IPS-18a (cell line): ENCODE data around the gene KCNJ6.

Experiments
- H3K27ac ChIP-seq: one replicate; pipeline ENCODE4 v1.5.1; 2013; ENCODE audit warnings: low read length
- H3K27me3 ChIP-seq: one replicate; pipeline ENCODE4 v1.6.1; 2013; ENCODE audit warnings: mild to moderate bottlenecking, low read length; ENCODE audit not compliant: control insufficient read depth, insufficient read depth
- H3K36me3 ChIP-seq: one replicate; pipeline ENCODE4 v1.6.1; 2013; ENCODE audit warnings: low read depth, low read length; ENCODE audit not compliant: control insufficient read depth
- H3K4me1 ChIP-seq: one replicate; pipeline ENCODE4 v1.6.1; 2013; ENCODE audit warnings: low read depth, low read length; ENCODE audit not compliant: control insufficient read depth
- H3K4me3 ChIP-seq: one replicate; pipeline ENCODE4 v1.5.1; 2013; ENCODE audit warnings: low read length
- H3K9ac ChIP-seq: one replicate; pipeline ENCODE4 v1.6.1; 2013; ENCODE audit warnings: mild to moderate bottlenecking, low read length, moderate library complexity
- H3K9me3 ChIP-seq: one replicate; pipeline ENCODE4 v1.6.1; 2013; ENCODE audit warnings: low read depth, low read length; ENCODE audit not compliant: control insufficient read depth

Gene KCNJ6

DNA sequence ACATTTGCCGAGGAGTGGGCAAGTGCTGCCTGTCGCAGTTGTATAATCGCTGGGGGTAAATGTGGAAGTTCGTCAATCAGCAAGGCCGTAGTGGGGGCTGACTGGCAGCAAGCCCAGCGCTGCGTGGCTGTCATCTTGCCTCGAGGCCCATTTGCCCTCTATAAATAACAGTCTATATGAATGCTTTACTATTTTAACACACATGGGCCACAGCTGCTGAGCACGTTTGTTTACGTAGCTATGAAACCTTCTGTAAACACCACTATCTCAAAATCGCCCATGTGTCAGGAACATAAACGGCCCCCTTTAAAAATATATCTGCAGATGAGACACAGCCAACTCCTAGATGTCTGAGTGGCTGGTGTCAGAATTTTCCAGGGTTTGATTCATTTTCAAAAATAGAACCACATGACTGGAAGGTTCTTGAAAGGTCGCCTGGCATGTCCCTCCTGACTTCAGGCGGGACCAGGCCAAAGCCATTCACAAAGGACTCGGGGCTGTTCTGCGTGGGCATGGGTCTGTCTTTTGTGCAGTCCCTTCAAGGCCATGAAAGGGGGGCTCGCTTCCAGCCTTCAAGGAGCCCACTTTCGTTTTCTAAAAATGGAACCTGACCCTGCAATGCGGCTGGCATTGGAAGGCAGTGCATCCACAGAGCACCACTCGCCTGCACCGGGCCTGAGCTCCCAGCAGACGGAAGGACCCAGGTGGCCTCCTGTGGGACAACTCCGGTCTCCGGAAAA, 205.5 kb downstream of the KCNJ6 start:
- H3K4me1 ChIP-seq: peaks cover 4% of the 10 kb centered on the region
- no peak overlapping the region for H3K4me3 ChIP-seq
- H3K9me3 ChIP-seq: no peaks in the 10 kb centered on the region
- H3K36me3 ChIP-seq: no peaks in the 10 kb centered on the region
- no peaks in the 10 kb centered on the region for H3K27me3 ChIP-seq
- H3K9ac ChIP-seq: no peak overlapping the region
- H3K27ac ChIP-seq: no peak overlapping the region

DNA sequence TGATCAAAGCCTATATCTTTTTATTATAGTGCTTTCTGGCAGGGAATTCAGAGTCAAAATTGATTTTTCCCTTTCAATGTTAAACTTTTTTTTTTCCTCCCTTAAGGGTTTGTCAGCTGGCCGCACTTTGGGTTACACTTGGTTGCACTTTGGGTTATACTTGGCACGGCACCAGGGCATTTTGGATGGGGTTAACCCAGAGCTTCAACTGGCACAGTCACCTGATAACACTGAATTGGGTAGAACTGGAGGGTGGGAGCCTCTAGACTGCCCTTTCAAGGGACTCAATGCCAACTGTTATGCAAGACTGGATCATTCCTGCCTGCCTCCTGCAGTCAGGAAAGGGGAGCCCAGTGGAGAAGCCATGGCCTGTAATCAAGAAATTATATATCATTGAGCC, 211.5 kb downstream of the KCNJ6 start:
- Histone ChIP-seq H3K9me3 (no peaks in the 10 kb centered on the region), H3K4me1 (no peaks in the 10 kb centered on the region), H3K9ac (no peak overlapping the region), H3K36me3 (no peaks in the 10 kb centered on the region), H3K27me3 (peaks cover 9% of the 10 kb centered on the region), H3K4me3 (no peak overlapping the region), H3K27ac (no peak overlapping the region)

DNA sequence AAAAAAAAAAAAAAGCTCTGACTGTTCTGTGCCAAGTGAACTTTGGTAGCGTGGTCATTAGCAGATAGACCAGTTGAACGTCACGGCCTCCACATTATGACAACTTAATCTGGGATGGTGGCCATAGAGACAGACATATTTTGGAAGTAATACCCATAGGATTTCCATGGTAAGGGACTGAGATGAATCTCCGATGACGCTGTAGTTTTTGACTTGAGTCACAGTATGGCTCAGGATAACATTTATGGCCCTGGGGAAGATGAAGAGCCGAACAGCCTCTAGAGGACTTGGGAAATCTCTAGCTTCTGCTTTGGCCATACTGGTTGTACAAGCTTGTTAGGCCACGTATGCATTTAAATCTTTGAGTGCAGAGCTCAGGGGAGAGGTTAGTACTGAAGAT, 214.0 kb downstream of the KCNJ6 start:
- Histone ChIP-seq H3K9ac (no peak overlapping the region), H3K27ac (no peak overlapping the region), H3K36me3 (no peaks in the 10 kb centered on the region), H3K9me3 (no peaks in the 10 kb centered on the region), H3K4me1 (no peaks in the 10 kb centered on the region), H3K27me3 (peaks cover 9% of the 10 kb centered on the region), H3K4me3 (no peak overlapping the region)

DNA sequence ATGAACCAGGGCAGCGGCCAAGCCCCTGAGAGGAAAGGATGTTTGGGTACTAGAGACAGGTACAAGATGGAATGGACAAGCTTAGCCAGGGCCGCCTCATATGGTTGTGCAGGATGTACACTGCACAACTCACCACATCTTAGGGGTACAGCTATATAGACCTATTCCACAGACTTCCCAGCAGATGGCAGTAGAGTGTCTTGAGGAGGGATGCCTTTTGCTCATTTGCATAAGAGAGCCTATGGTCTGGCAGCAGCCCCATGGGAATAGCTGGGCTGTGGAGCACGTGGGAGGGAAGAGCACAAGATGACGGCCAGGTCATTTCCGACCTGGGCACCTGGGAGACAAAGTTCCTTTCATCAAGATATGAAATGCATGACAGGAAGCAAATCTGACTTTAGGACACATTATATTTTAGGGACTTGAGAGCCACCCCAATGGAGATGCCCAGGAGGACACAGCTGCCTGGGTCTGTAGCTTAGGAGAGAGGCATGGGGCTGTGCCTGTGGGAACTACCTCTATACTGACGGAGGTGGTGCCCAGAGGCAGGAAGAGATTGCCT, 215.5 kb downstream of the KCNJ6 start:
- Histone ChIP-seq H3K36me3 (no peaks in the 10 kb centered on the region), H3K27ac (no peak overlapping the region), H3K4me3 (no peak overlapping the region), H3K9me3 (no peaks in the 10 kb centered on the region), H3K4me1 (no peaks in the 10 kb centered on the region), H3K27me3 (peaks cover 9% of the 10 kb centered on the region), H3K9ac (no peak overlapping the region)

DNA sequence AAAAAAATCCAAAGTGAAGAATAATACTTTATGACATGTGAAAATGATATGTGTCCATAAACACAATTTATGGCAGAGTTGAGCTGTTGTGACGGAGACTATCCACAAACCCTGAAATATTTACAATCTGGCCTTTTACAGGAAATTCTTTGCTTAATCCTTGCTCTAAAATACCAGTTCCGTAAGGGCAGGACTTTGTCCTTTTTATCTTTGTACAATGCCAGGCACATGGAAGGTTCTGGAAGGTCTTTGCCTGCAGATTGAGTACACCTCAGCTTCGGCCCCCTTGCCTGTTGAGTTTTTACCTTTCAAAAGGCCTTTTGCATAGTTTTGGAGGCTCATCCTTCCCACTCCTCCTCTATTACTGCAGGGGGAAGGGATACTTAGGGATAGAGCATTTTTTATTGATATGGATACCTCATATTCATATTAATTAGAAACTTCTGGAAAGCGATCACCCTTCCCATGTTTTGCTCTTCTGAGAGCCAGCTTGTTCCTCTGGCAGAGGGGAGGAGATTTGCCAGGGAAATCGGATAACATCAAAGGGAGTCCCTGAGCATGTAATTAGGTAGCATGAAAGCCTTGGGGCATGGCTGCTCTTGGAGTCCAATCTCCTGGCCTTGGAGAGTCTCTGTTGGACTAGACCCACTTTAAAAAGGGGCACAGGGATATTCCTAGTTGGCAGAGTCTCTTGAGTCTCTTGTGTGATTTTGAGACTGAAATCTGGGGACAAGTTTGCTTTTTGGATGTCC, 217.1 kb downstream of the KCNJ6 start:
- no peak overlapping the region for H3K27ac ChIP-seq
- H3K4me3 ChIP-seq: no peak overlapping the region
- no peaks in the 10 kb centered on the region for H3K9me3 ChIP-seq
- H3K4me1 ChIP-seq: no peaks in the 10 kb centered on the region
- H3K9ac ChIP-seq: no peak overlapping the region
- H3K27me3 ChIP-seq: peaks cover 9% of the 10 kb centered on the region
- no peaks in the 10 kb centered on the region for H3K36me3 ChIP-seq

DNA sequence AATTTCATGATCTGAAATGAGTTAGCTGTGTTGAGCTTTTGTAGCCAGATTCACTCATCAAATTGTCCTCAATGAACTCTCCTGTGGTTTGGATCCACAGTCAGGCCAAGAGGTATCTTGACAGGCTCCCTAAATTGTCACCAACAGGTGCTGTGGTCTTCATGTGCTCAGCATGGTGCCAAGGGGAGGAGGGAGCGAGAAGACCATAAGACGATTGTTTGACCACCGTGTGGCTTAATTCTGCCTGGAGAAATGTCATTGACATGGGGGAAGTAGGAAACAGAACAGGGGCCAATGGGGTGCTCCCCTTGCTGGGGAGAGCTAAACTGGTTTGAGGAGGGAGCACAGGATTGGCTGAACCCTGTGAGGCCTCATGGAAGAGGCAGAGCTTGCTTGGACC, 219.3 kb downstream of the KCNJ6 start:
- peaks cover 9% of the 10 kb centered on the region for H3K27me3 ChIP-seq
- H3K9me3 ChIP-seq: no peaks in the 10 kb centered on the region
- H3K4me1 ChIP-seq: no peaks in the 10 kb centered on the region
- no peak overlapping the region for H3K4me3 ChIP-seq
- H3K27ac ChIP-seq: no peak overlapping the region
- no peak overlapping the region for H3K9ac ChIP-seq
- no peaks in the 10 kb centered on the region for H3K36me3 ChIP-seq

DNA sequence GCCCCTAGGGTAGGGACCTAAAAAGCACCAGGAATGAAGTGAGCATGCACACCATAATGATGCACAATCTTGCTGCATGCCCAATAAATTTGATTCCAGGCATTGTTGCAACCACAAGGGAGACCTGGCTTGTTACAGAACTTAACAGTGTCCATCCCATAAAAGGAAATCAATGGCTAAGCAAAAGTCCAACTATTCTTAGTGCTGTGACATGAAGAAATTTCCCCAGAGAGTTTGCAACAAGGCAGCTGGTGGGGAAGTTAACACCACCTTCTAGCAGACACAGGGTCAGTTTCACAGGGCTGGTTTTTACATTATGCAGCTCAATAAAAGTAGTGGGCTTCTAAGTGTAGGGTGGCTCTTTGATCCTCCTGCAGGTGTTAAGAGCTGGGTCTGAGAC, 221.1 kb downstream of the KCNJ6 start:
- Histone ChIP-seq H3K36me3 (no peaks in the 10 kb centered on the region), H3K9me3 (no peaks in the 10 kb centered on the region), H3K27ac (no peak overlapping the region), H3K4me1 (no peaks in the 10 kb centered on the region), H3K27me3 (no peaks in the 10 kb centered on the region), H3K9ac (no peak overlapping the region), H3K4me3 (no peak overlapping the region)

DNA sequence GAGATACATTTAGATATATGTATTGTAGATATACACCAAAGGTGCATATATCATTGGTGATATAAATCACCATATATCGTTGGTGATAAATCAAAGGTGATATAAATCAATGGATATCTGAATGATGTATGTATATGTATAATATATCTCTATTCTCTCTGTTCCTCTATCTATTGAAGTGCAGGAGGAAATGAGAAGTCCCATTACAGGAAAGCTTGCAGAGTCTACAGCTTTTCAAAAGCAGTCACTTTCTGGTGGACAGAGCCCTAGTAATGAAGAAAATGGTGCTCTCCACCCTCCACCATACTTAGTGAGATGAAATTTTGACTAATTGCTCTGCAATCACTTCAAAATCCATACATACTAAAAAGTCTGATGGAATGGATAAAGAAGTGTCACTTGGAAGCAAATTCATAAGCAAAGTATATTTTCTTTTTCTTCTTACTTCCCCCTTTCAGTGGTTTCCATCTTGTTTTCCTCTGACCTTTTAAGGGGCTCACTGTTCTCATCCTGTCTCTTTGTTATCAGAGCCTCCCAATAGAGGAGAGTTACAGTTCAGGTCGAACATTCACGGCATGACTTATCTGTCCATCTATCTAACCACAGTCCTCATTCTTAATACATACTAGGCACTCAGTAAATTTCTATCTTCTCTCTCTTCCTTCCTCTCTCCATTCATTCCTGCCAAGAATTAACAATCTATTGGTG, 227.2 kb downstream of the KCNJ6 start:
- Histone ChIP-seq H3K9me3 (no peaks in the 10 kb centered on the region), H3K4me3 (no peak overlapping the region), H3K4me1 (no peaks in the 10 kb centered on the region), H3K27ac (no peak overlapping the region), H3K36me3 (no peaks in the 10 kb centered on the region), H3K27me3 (no peaks in the 10 kb centered on the region), H3K9ac (no peak overlapping the region)

DNA sequence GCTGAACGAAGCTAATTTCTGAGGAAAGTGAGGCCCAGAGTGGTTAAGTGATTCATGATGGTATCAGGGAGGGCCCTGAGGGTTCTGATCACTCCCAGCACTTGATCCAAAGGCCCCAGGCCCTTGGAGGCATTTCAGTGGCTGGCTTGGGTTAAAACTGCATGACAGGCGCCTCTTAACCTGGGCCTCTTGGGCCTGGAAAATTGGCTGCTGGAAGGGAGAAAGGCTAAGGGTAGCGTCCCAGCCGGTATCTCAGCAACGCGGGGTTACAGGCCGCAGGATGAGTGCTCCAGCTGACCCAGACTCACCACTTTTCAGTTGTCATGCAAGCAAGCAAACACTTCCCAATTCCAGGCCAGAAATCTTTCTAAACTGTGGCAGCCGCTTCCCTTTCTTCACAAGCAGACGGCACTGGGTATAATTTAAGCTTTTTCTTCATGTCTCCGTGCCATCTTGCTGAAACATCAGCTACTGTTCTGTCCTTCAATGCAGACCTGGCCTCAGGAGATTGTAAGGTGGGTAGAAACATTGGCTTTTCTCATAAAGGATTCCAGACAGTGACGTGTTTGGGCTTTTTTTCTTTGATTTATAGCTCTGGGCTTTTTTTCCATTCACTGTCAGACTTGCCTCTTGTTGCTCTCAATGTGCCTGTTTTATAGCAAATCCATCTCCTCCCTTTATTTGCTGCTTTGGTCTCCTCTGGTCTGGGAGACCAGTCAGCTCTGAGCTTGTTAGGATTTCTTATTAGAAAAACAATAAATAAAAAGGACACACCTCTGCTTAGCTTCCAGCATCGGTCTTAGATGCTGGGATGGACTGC, 229.1 kb downstream of the KCNJ6 start:
- Histone ChIP-seq H3K27me3 (no peaks in the 10 kb centered on the region), H3K4me3 (no peak overlapping the region), H3K4me1 (peaks cover 7% of the 10 kb centered on the region), H3K9ac (no peak overlapping the region), H3K27ac (no peak overlapping the region), H3K9me3 (no peaks in the 10 kb centered on the region), H3K36me3 (no peaks in the 10 kb centered on the region)

DNA sequence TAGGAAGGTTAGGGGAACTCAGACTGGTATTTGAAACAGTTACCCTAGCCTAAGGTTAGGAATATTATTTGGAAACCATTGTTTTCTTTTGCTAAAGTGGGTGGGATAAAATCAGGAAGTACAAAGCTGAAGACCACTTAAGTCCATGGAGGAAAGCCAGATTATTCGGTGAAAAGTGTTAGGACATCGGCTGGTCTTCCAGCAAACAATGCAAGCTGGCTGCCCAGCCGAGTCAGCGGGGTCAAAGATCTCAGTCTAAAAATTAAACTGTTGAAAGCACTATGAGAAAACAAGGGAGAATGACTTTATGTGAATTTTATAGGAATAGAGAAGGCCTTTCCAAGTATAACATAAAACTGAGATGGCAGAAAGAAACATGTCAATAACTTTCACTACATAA, 231.7 kb downstream of the KCNJ6 start:
- Histone ChIP-seq H3K27me3 (no peaks in the 10 kb centered on the region), H3K9ac (no peak overlapping the region), H3K4me3 (no peak overlapping the region), H3K27ac (no peak overlapping the region), H3K36me3 (no peaks in the 10 kb centered on the region), H3K9me3 (no peaks in the 10 kb centered on the region), H3K4me1 (peaks cover 7% of the 10 kb centered on the region)

DNA sequence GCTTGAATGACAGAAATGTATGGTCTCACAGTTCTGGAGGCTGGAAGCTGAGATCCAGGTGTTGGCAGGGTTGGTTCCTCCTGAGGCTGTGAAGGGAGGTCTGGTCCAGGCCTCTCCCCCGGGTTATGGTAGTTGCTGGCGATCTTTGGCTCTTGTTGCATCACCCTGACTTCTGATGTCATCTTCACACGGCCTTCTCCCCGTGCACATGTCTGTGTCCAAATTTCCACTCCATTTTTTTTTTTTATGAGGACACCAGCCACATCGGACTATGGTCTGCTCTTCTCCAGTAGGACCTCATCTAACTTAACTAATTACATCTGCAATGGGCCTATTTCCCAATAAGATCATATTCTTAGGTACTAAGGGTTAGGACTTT, 232.2 kb downstream of the KCNJ6 start:
- H3K36me3 ChIP-seq: no peaks in the 10 kb centered on the region
- peaks cover 7% of the 10 kb centered on the region for H3K4me1 ChIP-seq
- H3K27ac ChIP-seq: no peak overlapping the region
- H3K9ac ChIP-seq: no peak overlapping the region
- no peak overlapping the region for H3K4me3 ChIP-seq
- H3K9me3 ChIP-seq: no peaks in the 10 kb centered on the region
- no peaks in the 10 kb centered on the region for H3K27me3 ChIP-seq
